A549 (cell line): ENCODE measurements around the gene ARHGEF28. TPM values are rescaled to one million over a fixed set of nuclear protein-coding genes. Genes with fewer than 3 reads are reported as not detected.

ENCODE experiments used
- ATAC-seq, 2 experiments: fragments of 200-7000 bp in 1 of 2; fragments of >200 bp in 1 of 2; cut with Nextera tagmentation in 1 of 2; cut with Tn5 transposase in 1 of 2; 3 replicates each; pipeline versions ENCODE4 v1.8.0 to v1.9.1; 2018 to 2020; ENCODE audit warnings: mild to moderate bottlenecking in 1 of 2, moderate library complexity in 1 of 2
- CTCF ChIA-PET: fragments of 300-600 bp; sonication (Branson Sonifier 250); formaldehyde crosslinking; extraction: SDS; loops from one replicate; lab custom pipeline; 2021; ENCODE audit warnings: antibody characterized with exemption, inconsistent platforms; lab: Yijun Ruan, JAX
- POLR2A ChIA-PET: fragments of 350-600 bp; formaldehyde crosslinking; extraction: SDS; loops from one replicate; lab custom pipeline; 2021; ENCODE audit warnings: antibody characterized with exemption, inconsistent platforms; lab: Yijun Ruan, JAX
- DNase-seq, 2 experiments: peaks; one replicate each; pipeline versions ENCODE4 v3.0.0 to v3.0.0-alpha.2; 2011 to 2016; ENCODE audit warnings: low read depth in 1 of 2, low spot score in 1 of 2
- FAIRE-seq: peaks from 2 replicates; lab custom pipeline; 2011; peaks lifted over from hg19 to GRCh38; lab: Jason Lieb, UNC
- H3K27ac ChIP-seq, 2 experiments: fragments of >200 bp; sonication (Bioruptor Twin); formaldehyde crosslinking; 3 replicates each; pipeline ENCODE4 v1.5.1; 2016 to 2017
- H3K4me1 ChIP-seq: fragments of >200 bp; sonication (Bioruptor Twin); formaldehyde crosslinking; 3 replicates; pipeline ENCODE4 v1.6.1; 2016
- H3K4me2 ChIP-seq: fragments of >200 bp; sonication (Bioruptor Twin); formaldehyde crosslinking; 3 replicates; pipeline ENCODE4 v1.6.1; 2016
- H3K4me3 ChIP-seq: fragments of >200 bp; sonication (Bioruptor Twin); formaldehyde crosslinking; 3 replicates; pipeline ENCODE4 v1.5.1; 2016
- H3K9me3 ChIP-seq: fragments of >200 bp; sonication (Bioruptor Twin); formaldehyde crosslinking; 3 replicates; pipeline ENCODE4 v1.6.1; 2016
- CEBPB ChIP-seq, 2 experiments: fragments of >200 bp in 1 of 2; sonication (Bioruptor Twin) in 1 of 2; formaldehyde crosslinking in 1 of 2; IDR thresholded peaks; 2 replicates each; pipeline ENCODE4 v1.6.1; 2012 to 2016
- CHD2 ChIP-seq: fragments of 150-350 bp; IDR thresholded peaks from 2 replicates; pipeline ENCODE4 v1.6.1; 2014; ENCODE audit warnings: low read length; ENCODE audit not compliant: partially characterized antibody
- CHD4 ChIP-seq: fragments of 200-600 bp; sonication (generic); IDR thresholded peaks from 2 replicates; pipeline ENCODE4 v1.6.1; 2016; ENCODE audit warnings: antibody characterized with exemption, mild to moderate bottlenecking, borderline replicate concordance
- EHMT2 ChIP-seq: fragments of 200-600 bp; sonication (generic); IDR thresholded peaks from 2 replicates; pipeline ENCODE4 v1.6.1; 2016; ENCODE audit warnings: antibody characterized with exemption, low read depth, mild to moderate bottlenecking, moderate library complexity
- ELK1 ChIP-seq: fragments of 150-350 bp; IDR thresholded peaks from 2 replicates; pipeline ENCODE4 v1.6.1; 2014; ENCODE audit warnings: low read depth, mild to moderate bottlenecking, low read length
- EP300 ChIP-seq, 2 experiments: fragments of >200 bp; sonication (Bioruptor Twin); formaldehyde crosslinking; IDR thresholded peaks; 2 replicates in 1 of 2; 3 replicates in 1 of 2; pipeline ENCODE4 v1.6.1; 2016 to 2017
- ESRRA ChIP-seq: fragments of 150-350 bp; IDR thresholded peaks from 2 replicates; pipeline ENCODE4 v1.6.1; 2014; ENCODE audit warnings: mild to moderate bottlenecking, low read length, borderline replicate concordance
- FOSB ChIP-seq: fragments of 250-450 bp; sonication (Bioruptor Pico); IDR thresholded peaks from 2 replicates; pipeline ENCODE4 v1.5.0; 2020; ENCODE audit warnings: mild to moderate bottlenecking, moderate library complexity
- HEYL ChIP-seq: fragments of 250-450 bp; sonication (Bioruptor Pico); IDR thresholded peaks from 2 replicates; pipeline ENCODE4 v1.8.0; 2021; ENCODE audit warnings: mild to moderate bottlenecking, moderate library complexity
- HMGXB4 ChIP-seq: fragments of 250-450 bp; sonication (Bioruptor Pico); IDR thresholded peaks from 2 replicates; pipeline ENCODE4 v1.5.0; 2021; ENCODE audit warnings: mild to moderate bottlenecking, moderate library complexity, borderline replicate concordance
- HOXA7 ChIP-seq: fragments of 250-450 bp; sonication (Bioruptor Pico); IDR thresholded peaks from 2 replicates; pipeline ENCODE4 v1.5.0; 2020; ENCODE audit warnings: mild to moderate bottlenecking, moderate library complexity
- HOXB13 ChIP-seq: fragments of 250-450 bp; sonication (Bioruptor Pico); IDR thresholded peaks from 2 replicates; pipeline ENCODE4 v1.5.0; 2020; ENCODE audit warnings: low read depth, mild to moderate bottlenecking, moderate library complexity
- HOXB5 ChIP-seq: fragments of 250-450 bp; sonication (Bioruptor Pico); IDR thresholded peaks from 2 replicates; pipeline ENCODE4 v1.5.0; 2020; ENCODE audit warnings: mild to moderate bottlenecking, moderate library complexity
- KDM5A ChIP-seq: fragments of 200-600 bp; sonication (generic); IDR thresholded peaks from 2 replicates; pipeline ENCODE4 v1.6.1; 2016; ENCODE audit warnings: antibody characterized with exemption, mild to moderate bottlenecking
- MAX ChIP-seq: IDR thresholded peaks from 2 replicates; pipeline ENCODE4 v1.6.1; 2012
- MAZ ChIP-seq: fragments of 150-350 bp; IDR thresholded peaks from 2 replicates; pipeline ENCODE4 v1.6.1; 2014; ENCODE audit warnings: antibody characterized with exemption, low read depth, low read length, borderline replicate concordance
- MYC ChIP-seq: IDR thresholded peaks from 2 replicates; pipeline ENCODE4 v1.6.1; 2012; ENCODE audit warnings: mild to moderate bottlenecking, inconsistent platforms, low read length, improper control_type of control experiment, borderline replicate concordance
- NPAS2 ChIP-seq: fragments of 250-450 bp; sonication (Bioruptor Pico); IDR thresholded peaks from 2 replicates; pipeline ENCODE4 v1.8.0; 2022; ENCODE audit warnings: mild to moderate bottlenecking, moderate library complexity, borderline replicate concordance
- NR3C1 ChIP-seq: fragments of >200 bp; sonication (Bioruptor Twin); formaldehyde crosslinking; IDR thresholded peaks from 3 replicates; pipeline ENCODE4 v1.6.1; 2017
- PHF8 ChIP-seq: fragments of 200-600 bp; sonication (generic); IDR thresholded peaks from 2 replicates; pipeline ENCODE4 v1.6.1; 2016; ENCODE audit warnings: low read depth, mild to moderate bottlenecking, antibody characterized with exemption, moderate library complexity, borderline replicate concordance
- POLR2A ChIP-seq: IDR thresholded peaks from 2 replicates; pipeline ENCODE4 v1.6.1; 2012; ENCODE audit warnings: mild to moderate bottlenecking, low read length
- RARB ChIP-seq: fragments of 250-450 bp; sonication (Bioruptor Pico); IDR thresholded peaks from 2 replicates; pipeline ENCODE4 v1.8.0; 2021; ENCODE audit warnings: mild to moderate bottlenecking, moderate library complexity
- RFX5 ChIP-seq: fragments of 450-650 bp; IDR thresholded peaks from 2 replicates; pipeline ENCODE4 v1.7.1; 2014; ENCODE audit warnings: antibody characterized with exemption, mild to moderate bottlenecking, moderate library complexity
- RNF2 ChIP-seq: fragments of 200-600 bp; sonication (generic); IDR thresholded peaks from 2 replicates; pipeline ENCODE4 v1.6.1; 2016; ENCODE audit warnings: low read depth, mild to moderate bottlenecking, antibody characterized with exemption, moderate library complexity, borderline replicate concordance
- SREBF2 ChIP-seq: fragments of 450-650 bp; IDR thresholded peaks from 2 replicates; pipeline ENCODE4 v1.6.1; 2014; ENCODE audit warnings: mild to moderate bottlenecking, moderate library complexity
- TFCP2L1 ChIP-seq: fragments of 250-450 bp; sonication (Bioruptor Pico); IDR thresholded peaks from 2 replicates; pipeline ENCODE4 v1.5.0; 2021; ENCODE audit warnings: mild to moderate bottlenecking
- TP53 ChIP-seq: fragments of 250-450 bp; sonication (Bioruptor Pico); IDR thresholded peaks from 2 replicates; pipeline ENCODE4 v1.5.0; 2021; ENCODE audit warnings: mild to moderate bottlenecking, moderate library complexity
- ZC3H11A ChIP-seq: fragments of 450-650 bp; IDR thresholded peaks from 2 replicates; pipeline ENCODE4 v1.6.1; 2014; ENCODE audit warnings: antibody characterized with exemption, mild to moderate bottlenecking
- ZFP36 ChIP-seq: fragments of 450-650 bp; IDR thresholded peaks from 2 replicates; pipeline ENCODE4 v1.6.1; 2014; ENCODE audit warnings: borderline replicate concordance; ENCODE audit not compliant: partially characterized antibody
- ZSCAN20 ChIP-seq: fragments of 250-450 bp; sonication (Bioruptor Pico); IDR thresholded peaks from 2 replicates; pipeline ENCODE4 v1.8.0; 2022; ENCODE audit warnings: mild to moderate bottlenecking, moderate library complexity
- WGBS: methylation state at CpG from one replicate; pipeline ENCODE4 v1.1.6; 2017; ENCODE audit errors: missing lambda C conversion rate; 5-methylcytosine and 5-hydroxymethylcytosine counted together
- polyA plus RNA-seq, 4 experiments: library from polyadenylated mRNA; depleted of rRNA in 3 of 4; stranded (reverse); fragments of >200 nt; fragmentation: RNase III in 1 of 4; extraction: RNeasy Plus Mini Kit Qiagen cat#74134 plus additional on column Dnase treatment in 1 of 4; gene quantifications; 2 replicates in 3 of 4; 3 replicates in 1 of 4; pipeline ENCODE4 v1.2.3, GENCODE V29; 2011 to 2017

ARHGEF28 gene
- polyA plus RNA-seq, 2 of the 4 experiments (the other 2 are of a cell fraction) = 17.0 to 22.3 TPM

- no peak for ATAC-seq
- Histone ChIP-seq H3K4me1 (peaks cover 21% of the 10 kb centered on the region), H3K4me2 (no peak overlapping the region), H3K9me3 (no peaks in the 10 kb centered on the region), H3K4me3 (no peak overlapping the region), H3K27ac (no peak overlapping the region)
- no peak for TF ChIP-seq TFCP2L1
- TF ChIP-seq HOXB13 (CRISPR knock-in tag) = no peak
- no peak for TF ChIP-seq KDM5A
- no peak for TF ChIP-seq ZSCAN20 (CRISPR knock-in tag)
- TF ChIP-seq CEBPB (IDR thresholded peaks at IDR 0.05) = no peak
- no peak for TF ChIP-seq NR3C1
- no peak for TF ChIP-seq ESRRA
- TF ChIP-seq MAX = no peak
- TF ChIP-seq SREBF2 = no peak
- TF ChIP-seq TP53 = no peak
- no peak for TF ChIP-seq EP300 (IDR thresholded peaks at IDR 0.05)
- TF ChIP-seq NPAS2 (CRISPR knock-in tag) = no peak
- TF ChIP-seq ZC3H11A = no peak
- no peak for TF ChIP-seq RNF2
- TF ChIP-seq MYC = no peak
- no peak for TF ChIP-seq RARB
- no peak for TF ChIP-seq MAZ
- TF ChIP-seq ELK1 = no peak
- TF ChIP-seq HOXB5 = no peak
- no peak for TF ChIP-seq HEYL (CRISPR knock-in tag)
- 81% methylated on average over 1 of the region's 1 CpG for WGBS
- no peak for DNase-seq
- ChIA-PET POLR2A (no interaction called here), CTCF (interaction anchor here (0.8 to 2.2 kb wide), 4 partner anchors 16 to 185 kb away, joined by 3 to 8 read pairs (median 4); no protein-coding TSS in a partner anchor)
- no peak for FAIRE-seq
These were observed 96.2 kb downstream of the ARHGEF28 start for GRCh38 chr5:73722231-73722630.

GRCh38 chr5:73726071-73726470 lies 100.1 kb downstream of the ARHGEF28 start:
- Histone ChIP-seq H3K4me1 (peaks cover 42% of the 10 kb centered on the region), H3K9me3 (no peaks in the 10 kb centered on the region), H3K4me3 (no peak overlapping the region), H3K4me2 (0 out of 3 replicates have a peak overlapping the region, but pooled peaks have one; percentile 2), H3K27ac (no peak overlapping the region; a peak in 1 of 6 replicates)
- ATAC-seq (no peak), DNase-seq (no peak), FAIRE-seq (no peak)
- ChIA-PET POLR2A (no interaction called here), CTCF (interaction anchor here (1.1 to 3.2 kb wide), 8 partner anchors 10 to 135 kb away, joined by 3 to 10 read pairs (median 4); no protein-coding TSS in a partner anchor)
- TF ChIP-seq RFX5 = no peak
- TF ChIP-seq MAZ = no peak
- no peak for TF ChIP-seq HEYL (CRISPR knock-in tag)
- TF ChIP-seq HOXA7 (CRISPR knock-in tag) = no peak
- TF ChIP-seq CHD4 = no peak
- TF ChIP-seq RNF2 = no peak
- no peak for TF ChIP-seq PHF8
- no peak for TF ChIP-seq HMGXB4
- TF ChIP-seq POLR2A = no peak
- no peak for TF ChIP-seq FOSB
- TF ChIP-seq EHMT2 = no peak
- no peak for TF ChIP-seq TFCP2L1
- TF ChIP-seq RARB = no peak
- TF ChIP-seq CHD2 = no peak
- no peak for TF ChIP-seq ZFP36
- TF ChIP-seq TP53 = no peak
